Activated CD4-positive, alpha-beta T cell treated with anti-CD3 and anti-CD28 coated beads, Interleukin-2, amount 10 ng/mL, durations not matched to agents 24 days and 14 days (primary cell): ENCODE measurements around the gene TTLL10. TPM values are rescaled to one million over a fixed set of nuclear protein-coding genes. Genes with fewer than 3 reads are reported as not detected.

Source experiments
- DNase-seq: peaks from one replicate; pipeline ENCODE4 v3.0.0; 2022
- H3K27ac Mint-ChIP-seq: one replicate; pipeline ENCODE4 v1.8.0; 2022; ENCODE audit warnings: mild to moderate bottlenecking, mixed read lengths
- H3K27me3 Mint-ChIP-seq: one replicate; pipeline ENCODE4 v1.8.0; 2022; ENCODE audit warnings: mixed read lengths
- H3K36me3 Mint-ChIP-seq: one replicate; pipeline ENCODE4 v1.8.0; 2022; ENCODE audit warnings: low read depth, mild to moderate bottlenecking, mixed read lengths
- H3K4me1 Mint-ChIP-seq: one replicate; pipeline ENCODE4 v1.8.0; 2021; ENCODE audit warnings: mixed read lengths
- H3K4me3 Mint-ChIP-seq: one replicate; pipeline ENCODE4 v1.8.0; 2022; ENCODE audit warnings: mild to moderate bottlenecking, moderate library complexity, mixed read lengths
- H3K9me3 Mint-ChIP-seq: one replicate; pipeline ENCODE4 v1.8.0; 2021; ENCODE audit warnings: mixed read lengths
- intact Hi-C: fragments of 100-400 bp; cut with micrococcal nuclease; formaldehyde crosslinking; loops from one replicate; pipeline ENCODE4 v1.15.1; 2023
- total RNA-seq: library from RNA; stranded (reverse); gene quantifications from 2 replicates; pipeline ENCODE4 v1.2.3, GENCODE V29; 2022

The TTLL10 gene, protein sequence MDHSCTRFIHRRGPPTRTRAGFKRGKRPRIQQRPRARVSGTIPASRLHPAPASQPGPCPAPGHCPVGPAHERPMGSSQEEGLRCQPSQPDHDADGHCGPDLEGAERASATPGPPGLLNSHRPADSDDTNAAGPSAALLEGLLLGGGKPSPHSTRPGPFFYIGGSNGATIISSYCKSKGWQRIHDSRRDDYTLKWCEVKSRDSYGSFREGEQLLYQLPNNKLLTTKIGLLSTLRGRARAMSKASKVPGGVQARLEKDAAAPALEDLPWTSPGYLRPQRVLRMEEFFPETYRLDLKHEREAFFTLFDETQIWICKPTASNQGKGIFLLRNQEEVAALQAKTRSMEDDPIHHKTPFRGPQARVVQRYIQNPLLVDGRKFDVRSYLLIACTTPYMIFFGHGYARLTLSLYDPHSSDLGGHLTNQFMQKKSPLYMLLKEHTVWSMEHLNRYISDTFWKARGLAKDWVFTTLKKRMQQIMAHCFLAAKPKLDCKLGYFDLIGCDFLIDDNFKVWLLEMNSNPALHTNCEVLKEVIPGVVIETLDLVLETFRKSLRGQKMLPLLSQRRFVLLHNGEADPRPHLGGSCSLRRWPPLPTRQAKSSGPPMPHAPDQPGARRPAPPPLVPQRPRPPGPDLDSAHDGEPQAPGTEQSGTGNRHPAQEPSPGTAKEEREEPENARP
- not detected in 2 replicates for total RNA-seq

DNA sequence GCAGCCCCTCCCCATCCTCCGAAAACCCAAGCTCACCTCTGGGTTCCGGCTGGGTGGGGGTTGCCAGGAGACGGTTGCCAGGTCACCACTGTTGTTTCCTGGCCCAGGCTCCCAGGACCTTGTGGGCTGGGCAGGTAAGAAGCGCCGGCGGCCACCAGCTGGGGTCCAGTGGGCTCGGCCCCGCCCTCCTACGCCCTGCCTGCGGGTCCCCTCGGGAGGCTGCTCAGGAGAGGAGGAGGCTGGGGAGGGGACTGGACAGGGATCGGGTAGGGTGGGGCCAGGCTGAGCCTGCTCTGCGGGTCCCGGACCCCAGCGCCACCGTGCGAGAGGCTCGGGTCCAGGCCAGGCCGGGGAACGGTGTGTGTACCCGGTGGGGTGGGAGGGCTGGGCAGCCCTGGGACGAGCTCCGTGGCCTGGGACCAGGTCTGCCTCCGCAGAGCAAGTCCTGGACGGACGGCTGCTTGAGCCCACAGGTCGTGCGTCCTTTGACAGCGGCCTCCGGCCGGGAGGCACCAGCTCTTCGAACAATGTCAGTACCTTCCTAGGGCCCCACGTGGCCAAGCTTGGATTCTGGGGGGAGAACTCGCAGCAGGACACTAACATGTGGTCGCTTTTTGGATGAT is at the start of gene TTLL10:
Gene TTLL10 (plus strand): TSS at position 88 of the 623 bp plus-strand sequence. CDS start 5,336 bp downstream, outside the sequence.
- Mint-ChIP-seq H3K4me1 (peaks cover 13% of the 10 kb centered on the region), H3K27me3 (peaks cover 19% of the 10 kb centered on the region), H3K36me3 (no peaks in the 10 kb centered on the region), H3K9me3 (no peaks in the 10 kb centered on the region), H3K27ac (no peak within 1 kb of the TSS), H3K4me3 (peak within 1 kb of the TSS; percentile 15)
- intact Hi-C loops: no loop called here
- DNase-seq: peak; percentile 92

DNA sequence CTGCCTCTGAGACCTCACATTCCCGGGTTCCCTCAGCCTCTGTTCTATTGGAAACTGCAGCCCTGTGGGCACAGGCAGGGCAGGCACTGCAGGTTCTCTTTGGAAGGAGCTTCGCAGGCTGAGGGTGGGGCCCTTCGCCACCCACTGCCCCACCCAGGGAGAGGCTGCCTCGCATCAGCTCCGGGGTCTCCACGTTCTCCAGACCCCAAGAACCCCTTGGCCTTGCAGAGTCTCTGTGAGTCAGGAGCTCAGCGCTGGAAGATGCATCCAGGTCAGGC is 49.2 kb upstream of the TTLL10 start:
- H3K27ac Mint-ChIP-seq: no peak overlapping the region
- H3K4me3 Mint-ChIP-seq: no peak overlapping the region
- H3K4me1 Mint-ChIP-seq: no peaks in the 10 kb centered on the region
- H3K9me3 Mint-ChIP-seq: no peaks in the 10 kb centered on the region
- intact Hi-C loops: no loop called here
- DNase-seq: no peak
- H3K27me3 Mint-ChIP-seq: peaks cover 3% of the 10 kb centered on the region
- H3K36me3 Mint-ChIP-seq: no peaks in the 10 kb centered on the region

DNA sequence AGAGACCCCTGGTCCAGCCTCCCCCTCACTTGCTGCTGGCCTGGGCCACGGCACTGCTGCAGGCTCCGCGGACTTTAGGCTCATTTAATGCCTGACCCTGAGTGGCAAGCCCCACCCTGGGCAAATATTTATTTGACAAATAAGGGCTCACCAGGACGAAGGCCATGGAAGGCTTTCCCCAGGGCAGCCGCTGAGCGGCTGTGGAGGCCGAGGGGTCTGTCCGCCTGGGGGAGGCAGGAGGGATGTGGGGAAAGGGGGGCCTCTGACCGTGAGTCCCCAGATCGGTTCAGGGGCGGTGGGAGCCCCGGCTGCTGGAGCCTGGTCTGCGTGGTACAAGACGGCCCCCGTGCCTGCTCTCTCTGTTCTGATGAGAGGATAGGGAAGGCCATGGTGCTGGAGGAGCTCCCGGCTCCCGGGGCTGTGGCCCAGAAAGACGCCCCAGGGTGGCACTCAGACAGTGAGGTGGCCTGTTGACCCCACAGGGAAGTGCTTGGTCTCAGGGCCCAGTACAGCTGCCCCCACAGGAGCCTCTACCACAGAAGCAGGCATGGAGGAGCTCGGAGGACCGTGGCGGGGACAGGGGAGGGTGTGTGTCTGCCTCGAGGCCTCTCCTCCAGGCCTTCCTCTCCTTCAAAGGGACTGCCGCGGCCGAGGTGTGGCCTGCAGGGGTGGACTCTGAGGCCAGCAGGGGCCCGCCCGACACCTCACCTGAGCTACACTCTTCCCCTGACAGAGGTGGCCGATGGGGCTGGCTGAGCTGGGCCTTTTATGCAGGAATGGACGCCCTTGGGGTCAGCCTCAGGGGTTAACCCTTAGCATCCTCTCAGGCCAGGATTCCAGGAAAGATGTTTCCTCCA is 48.7 kb upstream of the TTLL10 start:
- Mint-ChIP-seq H3K4me3 (no peak overlapping the region), H3K36me3 (no peaks in the 10 kb centered on the region)
- intact Hi-C loops: no loop called here

DNA sequence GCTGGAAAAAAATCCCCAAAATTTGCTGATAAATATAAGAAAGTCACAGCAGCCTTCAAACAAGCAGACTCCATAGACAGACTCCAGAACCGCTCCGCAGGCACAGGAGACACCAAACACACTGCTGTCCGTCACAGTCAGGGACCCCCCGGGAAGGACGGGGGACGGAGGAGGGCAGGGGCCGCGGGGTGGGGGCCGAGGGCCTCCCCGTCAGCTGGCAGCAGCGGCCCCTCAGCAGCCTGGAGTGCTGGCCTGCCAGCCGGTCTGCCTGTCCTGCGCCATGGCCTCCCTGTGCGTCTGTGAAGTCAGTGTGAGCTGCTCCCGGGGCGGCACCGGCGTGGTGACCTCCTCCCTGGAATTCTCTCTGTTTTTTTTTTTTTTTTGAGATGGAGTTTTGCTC is 47.7 kb upstream of the TTLL10 start:
- intact Hi-C loops: no loop called here

More for the DNA sequence above, 48.7 kb upstream of the TTLL10 start:
- Mint-ChIP-seq H3K4me1 (no peaks in the 10 kb centered on the region), H3K27me3 (peaks cover 3% of the 10 kb centered on the region), H3K27ac (no peak overlapping the region), H3K9me3 (no peaks in the 10 kb centered on the region)
- no peak for DNase-seq

DNA sequence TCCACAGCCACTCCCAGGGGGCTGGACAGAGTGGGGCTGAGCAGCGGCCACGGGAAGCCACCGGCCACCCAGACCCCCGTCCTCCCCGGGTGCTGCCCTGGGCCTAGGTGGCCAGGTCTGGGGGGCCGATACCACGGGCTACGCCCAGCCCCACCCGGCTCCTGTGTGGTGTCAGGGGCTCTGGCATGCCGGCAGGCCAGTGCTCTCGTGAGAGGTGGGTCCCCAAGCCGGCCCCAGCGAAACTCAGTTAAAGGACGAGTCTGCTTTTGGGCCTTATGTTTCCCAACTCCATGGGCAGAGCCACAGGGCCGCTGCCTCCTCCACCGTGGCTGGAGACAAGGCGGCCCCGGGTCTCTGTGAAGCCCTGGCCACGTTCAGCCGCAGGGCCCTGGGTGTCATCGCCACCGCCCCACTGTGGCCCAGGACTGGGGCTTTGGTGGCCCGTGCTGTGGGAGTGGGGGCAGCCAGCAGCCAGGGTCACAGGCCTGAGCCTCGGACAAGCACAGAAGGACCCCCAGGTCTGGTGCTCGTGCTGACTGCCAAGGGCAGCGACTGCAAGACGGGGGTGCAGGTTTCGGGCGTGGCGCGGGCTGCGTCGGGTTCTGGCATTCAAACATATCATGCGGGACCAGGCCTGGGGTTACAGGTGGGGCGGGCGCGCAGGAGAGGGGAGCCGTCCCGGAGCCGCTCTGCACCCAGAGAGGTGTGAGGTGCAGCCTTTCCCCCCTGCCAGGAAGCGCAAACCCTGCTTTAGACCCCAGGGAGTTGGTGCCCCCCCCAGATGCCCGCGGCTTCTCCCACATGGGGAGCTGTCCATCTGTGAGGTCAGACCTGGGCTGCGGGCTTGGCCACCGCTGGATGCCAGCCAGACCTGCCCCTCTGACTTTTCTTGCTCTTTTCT is 45.9 kb upstream of the TTLL10 start:
- no peaks in the 10 kb centered on the region for H3K9me3 Mint-ChIP-seq
- no peak overlapping the region for H3K27ac Mint-ChIP-seq
- no peaks in the 10 kb centered on the region for H3K36me3 Mint-ChIP-seq
- no peak overlapping the region for H3K4me3 Mint-ChIP-seq
- DNase-seq: no peak
- peaks cover 2% of the 10 kb centered on the region for H3K27me3 Mint-ChIP-seq
- intact Hi-C loops: no loop called here
- H3K4me1 Mint-ChIP-seq: no peaks in the 10 kb centered on the region

More for the DNA sequence above, 47.7 kb upstream of the TTLL10 start:
- Mint-ChIP-seq H3K27ac (no peak overlapping the region), H3K36me3 (no peaks in the 10 kb centered on the region), H3K4me1 (no peaks in the 10 kb centered on the region), H3K4me3 (no peak overlapping the region), H3K9me3 (no peaks in the 10 kb centered on the region), H3K27me3 (peaks cover under 1% of the 10 kb centered on the region)
- no peak for DNase-seq

DNA sequence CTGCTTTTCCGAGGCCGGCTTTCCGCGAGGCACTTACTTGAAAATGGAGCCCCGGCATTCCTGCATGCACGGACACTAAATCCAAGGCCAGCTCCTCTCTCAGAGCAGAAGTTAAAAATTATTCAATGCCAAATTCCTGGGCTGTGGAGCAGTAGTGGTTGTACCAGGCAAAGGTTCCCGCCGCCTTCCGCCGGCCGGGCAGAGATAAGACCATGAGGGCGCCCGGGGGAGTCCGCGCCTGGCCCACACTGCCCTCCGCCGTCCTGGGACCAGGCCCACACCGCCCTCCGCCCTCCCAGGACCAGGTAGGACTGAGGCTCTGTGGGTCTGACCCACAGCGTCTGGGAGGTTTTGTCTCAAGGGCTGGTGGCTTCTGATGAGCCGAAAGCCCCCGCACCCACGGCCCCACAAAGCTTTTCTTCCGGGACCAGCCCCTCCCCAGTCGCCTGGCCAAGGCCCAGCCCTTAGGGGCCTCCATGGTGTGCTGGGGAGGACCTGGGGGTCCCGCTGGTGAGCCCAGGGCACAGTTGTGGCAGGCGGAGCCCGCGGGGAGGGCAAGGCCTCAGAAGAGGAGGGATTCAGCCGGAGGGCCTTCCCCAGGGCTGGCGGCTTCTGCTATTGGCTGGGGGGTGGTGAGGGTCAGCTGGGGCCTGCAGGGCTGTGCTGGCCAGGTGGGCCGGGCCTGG is 45.1 kb upstream of the TTLL10 start:
- DNase-seq: no peak
- peaks cover 2% of the 10 kb centered on the region for H3K27me3 Mint-ChIP-seq
- no peaks in the 10 kb centered on the region for H3K36me3 Mint-ChIP-seq
- no peak overlapping the region for H3K27ac Mint-ChIP-seq
- H3K4me3 Mint-ChIP-seq: no peak overlapping the region
- no peaks in the 10 kb centered on the region for H3K4me1 Mint-ChIP-seq
- no peaks in the 10 kb centered on the region for H3K9me3 Mint-ChIP-seq
- intact Hi-C loops: no loop called here

DNA sequence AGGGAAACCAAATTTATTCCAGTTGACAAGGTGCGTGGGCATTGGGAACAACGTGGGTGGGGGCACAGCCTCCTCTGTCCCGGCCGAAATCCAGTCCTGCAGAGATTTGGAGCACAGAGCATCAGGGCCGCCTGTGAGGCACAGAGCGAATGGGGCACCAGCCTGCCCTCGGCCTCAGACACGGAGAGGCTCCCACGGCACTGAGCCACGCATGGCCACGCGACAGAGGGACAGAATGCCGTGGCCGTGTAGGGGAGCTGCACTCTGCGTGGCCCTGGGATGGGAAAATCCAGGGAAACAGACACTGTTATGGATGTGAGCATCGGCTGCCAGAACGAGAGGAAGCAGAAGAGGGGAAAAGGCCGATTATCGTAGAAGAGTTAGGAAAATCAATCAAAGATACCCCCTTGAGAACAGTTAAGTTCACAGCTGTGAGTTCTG is 44.3 kb upstream of the TTLL10 start:
- Mint-ChIP-seq H3K4me3 (no peak overlapping the region), H3K27ac (no peak overlapping the region), H3K9me3 (no peaks in the 10 kb centered on the region), H3K27me3 (peaks cover 2% of the 10 kb centered on the region), H3K36me3 (no peaks in the 10 kb centered on the region), H3K4me1 (no peaks in the 10 kb centered on the region)
- intact Hi-C loops: no loop called here
- no peak for DNase-seq

DNA sequence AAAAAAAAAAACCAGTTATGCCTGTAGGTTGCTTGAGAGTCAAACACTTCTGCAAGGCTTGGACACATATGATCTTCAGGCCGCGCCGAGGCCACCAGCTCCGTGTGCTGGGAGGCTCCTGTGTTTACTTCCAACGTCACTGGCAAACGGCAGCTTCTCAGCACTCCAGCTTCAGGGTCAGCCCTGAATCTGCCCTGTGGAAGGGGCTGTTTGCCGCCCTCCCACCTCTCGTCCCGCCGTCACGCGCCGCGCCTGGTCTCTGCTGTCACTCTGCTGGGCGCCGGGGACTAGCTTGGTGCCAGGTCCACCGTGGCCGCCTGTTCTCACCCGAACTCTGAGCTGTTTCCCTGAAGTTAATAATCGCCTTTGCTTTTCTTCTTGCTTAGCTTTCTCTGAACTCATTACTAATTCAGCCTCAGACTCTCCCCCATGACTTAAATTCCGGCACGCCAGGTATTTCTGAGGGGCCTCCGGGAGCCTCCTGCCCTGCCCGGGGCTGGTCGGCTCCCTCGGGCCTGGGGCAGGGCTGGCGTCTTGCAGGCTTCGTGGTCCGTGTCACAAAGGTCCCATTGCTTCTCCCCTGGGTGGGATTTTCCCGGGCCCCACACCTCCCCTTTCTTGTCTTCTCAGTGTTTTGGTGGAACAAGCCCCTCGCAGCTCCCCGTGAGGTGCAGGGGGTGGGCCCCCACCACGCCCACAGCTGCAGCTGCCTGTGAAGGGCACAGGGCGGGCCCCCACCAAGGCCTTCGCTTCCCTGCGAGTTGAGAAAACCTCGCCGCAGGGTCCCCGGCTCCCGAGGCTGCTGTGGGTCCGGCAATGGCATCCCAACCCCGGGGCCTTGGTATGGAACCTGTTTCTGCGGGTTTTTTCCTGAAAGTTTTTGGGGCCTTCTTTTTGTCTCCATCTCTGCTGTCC is 43.2 kb upstream of the TTLL10 start:
- Mint-ChIP-seq H3K4me1 (peaks cover 2% of the 10 kb centered on the region), H3K4me3 (no peak overlapping the region), H3K9me3 (no peaks in the 10 kb centered on the region), H3K36me3 (no peaks in the 10 kb centered on the region), H3K27ac (no peak overlapping the region), H3K27me3 (peaks cover 2% of the 10 kb centered on the region)
- intact Hi-C loops: no loop called here
- DNase-seq: no peak

DNA sequence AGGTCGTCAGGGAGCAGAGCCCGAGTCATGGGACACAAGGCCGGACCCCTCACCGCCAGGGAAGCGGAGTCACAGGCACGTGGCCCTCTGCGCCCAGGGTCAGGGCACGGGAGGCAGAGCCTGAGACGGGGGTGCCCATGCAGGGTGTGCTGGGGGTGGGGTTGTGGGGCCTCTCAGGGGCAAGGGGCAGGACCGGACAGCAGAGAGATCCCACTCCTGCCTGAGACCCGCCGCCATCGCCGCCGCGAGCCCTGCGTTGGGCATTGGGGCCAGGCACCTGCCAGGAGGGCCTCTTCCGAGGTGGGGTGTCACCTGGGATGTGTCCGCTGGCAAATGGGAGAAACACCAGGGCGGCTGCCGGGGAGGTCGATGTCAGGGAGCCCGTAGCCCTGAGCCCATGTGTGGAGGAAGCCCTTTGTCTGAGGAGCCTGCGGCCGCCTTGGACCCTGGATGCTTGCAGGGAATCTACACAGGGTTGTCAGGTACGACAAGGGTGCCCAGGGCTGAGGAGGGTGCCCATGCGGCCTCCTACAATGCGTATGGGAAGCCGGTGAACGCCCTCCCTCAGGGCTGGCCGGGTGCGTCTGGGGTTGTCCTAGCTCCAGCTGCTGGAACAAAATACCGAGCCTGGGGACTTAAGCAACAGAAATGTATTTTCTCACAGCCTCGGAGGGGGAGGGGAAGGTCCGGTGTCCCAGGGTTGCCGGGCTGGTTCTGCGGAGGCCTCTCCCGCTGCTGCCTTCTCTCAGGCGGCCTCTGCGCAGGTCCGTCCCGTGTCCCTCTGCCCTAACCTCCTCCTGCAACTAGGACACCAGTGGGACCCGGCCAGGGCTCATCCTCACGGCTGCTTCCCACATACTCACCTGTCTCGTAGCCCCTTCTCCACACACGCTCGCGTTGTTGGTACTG is 41.4 kb upstream of the TTLL10 start:
- no peaks in the 10 kb centered on the region for H3K9me3 Mint-ChIP-seq
- no peak for DNase-seq
- H3K4me1 Mint-ChIP-seq: peaks cover 7% of the 10 kb centered on the region
- H3K4me3 Mint-ChIP-seq: no peak overlapping the region
- peaks cover 2% of the 10 kb centered on the region for H3K27me3 Mint-ChIP-seq
- H3K36me3 Mint-ChIP-seq: no peaks in the 10 kb centered on the region
- intact Hi-C loops: no loop called here
- peak overlapping the region; percentile 17 for H3K27ac Mint-ChIP-seq

DNA sequence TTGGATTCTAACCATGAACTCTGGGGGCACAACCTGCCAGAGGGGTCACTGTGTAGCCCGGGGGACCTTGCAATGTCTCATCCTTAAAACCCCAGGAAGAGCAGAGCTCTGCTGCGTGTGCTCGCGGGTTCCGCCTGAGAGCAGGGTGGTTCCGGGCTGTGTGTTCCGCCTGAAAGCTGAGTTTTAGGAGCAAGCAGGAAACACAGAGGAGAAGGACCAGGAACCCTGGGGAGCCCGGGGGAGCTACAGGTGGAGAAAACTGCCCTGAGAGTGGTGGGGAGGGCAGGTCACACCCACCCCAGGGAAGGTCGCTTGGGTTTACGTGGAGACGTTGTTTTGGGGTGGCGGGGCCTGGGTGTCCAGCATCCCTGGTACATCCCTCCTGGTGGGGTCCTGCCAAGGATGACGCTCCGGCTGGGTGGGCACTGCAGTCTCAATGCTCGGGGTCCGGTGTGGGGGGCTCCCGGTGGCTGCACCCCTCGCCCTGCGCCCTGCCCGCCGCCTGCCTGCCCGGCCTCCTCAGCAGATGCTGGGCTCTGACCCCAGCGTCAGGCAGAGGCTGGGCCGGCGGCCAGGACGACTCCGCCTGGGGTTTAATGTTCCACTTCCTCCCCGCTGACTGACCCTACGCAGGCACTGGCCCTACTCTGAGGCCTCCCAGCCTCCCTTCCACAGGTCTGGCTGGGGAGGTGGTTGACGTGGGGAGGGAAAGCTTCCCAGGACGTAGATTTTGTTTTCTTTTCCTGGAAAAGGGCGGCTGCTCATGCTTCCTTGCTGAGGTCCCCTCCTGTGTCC is 40.5 kb upstream of the TTLL10 start:
- H3K9me3 Mint-ChIP-seq: no peaks in the 10 kb centered on the region
- intact Hi-C loops: no loop called here
- H3K4me3 Mint-ChIP-seq: no peak overlapping the region
- peaks cover 12% of the 10 kb centered on the region for H3K4me1 Mint-ChIP-seq
- H3K27me3 Mint-ChIP-seq: peaks cover 2% of the 10 kb centered on the region
- no peaks in the 10 kb centered on the region for H3K36me3 Mint-ChIP-seq
- no peak for DNase-seq
- peak overlapping the region; percentile 17 for H3K27ac Mint-ChIP-seq
